Measurements from ENCODE around the gene GLIS1. TPM values are rescaled to one million over a fixed set of nuclear protein-coding genes. Genes with fewer than 3 reads are reported as not detected.

GLIS1 gene
- total RNA-seq, 2 donors from 2014 or later = 2.6 TPM; not detected in 1

GRCh38 chr1:53642607-53643006 lies 96.4 kb downstream of the GLIS1 start:
- no peak for ATAC-seq (ENCODE audit: insufficient number of reproducible peaks, low FRiP score, low read depth)
- no peak for DNase-seq (ENCODE audit: low spot score)
- no peak overlapping the region for H3K4me3 ChIP-seq
- H3K27ac ChIP-seq = no peak overlapping the region
- no peaks in the 10 kb centered on the region for H3K9me3 ChIP-seq
- TF ChIP-seq CTCF (IDR thresholded peaks at IDR 0.05) = no peak
- H3K4me1 ChIP-seq (ENCODE audit: control insufficient read depth in 1 of 2, low read depth in 2 of 2) = no peaks in the 10 kb centered on the region
- no peaks in the 10 kb centered on the region for H3K27me3 ChIP-seq (replicated peaks; ENCODE audit: insufficient read depth)
- no peaks in the 10 kb centered on the region for H3K36me3 ChIP-seq

GRCh38 chr1:53642215-53642555 lies 96.8 kb downstream of the GLIS1 start:
- DNase-seq (ENCODE audit: low spot score) (no peak), ATAC-seq (ENCODE audit: insufficient number of reproducible peaks, low FRiP score, low read depth) (no peak)
- Histone ChIP-seq H3K4me3 (no peak overlapping the region), H3K9me3 (no peaks in the 10 kb centered on the region), H3K27ac (no peak overlapping the region), H3K4me1 (ENCODE audit: control insufficient read depth in 1 of 2, low read depth in 2 of 2) (no peaks in the 10 kb centered on the region), H3K27me3 (replicated peaks; ENCODE audit: insufficient read depth) (no peaks in the 10 kb centered on the region), H3K36me3 (no peaks in the 10 kb centered on the region)
- TF ChIP-seq CTCF (IDR thresholded peaks at IDR 0.05) = no peak

GRCh38 chr1:53641481-53642214 lies 97.3 kb downstream of the GLIS1 start:
- H3K4me1 ChIP-seq (ENCODE audit: control insufficient read depth in 1 of 2, low read depth in 2 of 2) = no peaks in the 10 kb centered on the region
- H3K4me3 ChIP-seq = no peak overlapping the region
- DNase-seq (ENCODE audit: low spot score) = no peak
- H3K9me3 ChIP-seq = no peaks in the 10 kb centered on the region
- TF ChIP-seq CTCF (IDR thresholded peaks at IDR 0.05) = no peak
- H3K27me3 ChIP-seq (replicated peaks; ENCODE audit: insufficient read depth) = no peaks in the 10 kb centered on the region
- no peak for ATAC-seq (ENCODE audit: insufficient number of reproducible peaks, low FRiP score, low read depth)
- no peak overlapping the region for H3K27ac ChIP-seq
- no peaks in the 10 kb centered on the region for H3K36me3 ChIP-seq

- no peak for DNase-seq (ENCODE audit: low spot score)
- H3K9me3 ChIP-seq = no peaks in the 10 kb centered on the region
Observed at GRCh38 chr1:53640701-53641075, 98.3 kb downstream of the GLIS1 start.

More at GRCh38 chr1:53640701-53641075, 98.3 kb downstream of the GLIS1 start:
- H3K4me3 ChIP-seq = no peak overlapping the region
- no peaks in the 10 kb centered on the region for H3K27me3 ChIP-seq (replicated peaks; ENCODE audit: insufficient read depth)
- H3K36me3 ChIP-seq = no peaks in the 10 kb centered on the region
- no peak for TF ChIP-seq CTCF (IDR thresholded peaks at IDR 0.05)
- no peak for ATAC-seq (ENCODE audit: insufficient number of reproducible peaks, low FRiP score, low read depth)
- H3K4me1 ChIP-seq (ENCODE audit: control insufficient read depth in 1 of 2, low read depth in 2 of 2) = no peaks in the 10 kb centered on the region
- no peak overlapping the region for H3K27ac ChIP-seq

All from thoracic aorta (tissue), 2 donors.